GM12865 (cell line): ENCODE results near the gene HNF4A.

Experiments
- DNase-seq: peaks from one replicate; pipeline ENCODE4 v3.0.0; 2010; ENCODE audit warnings: low read depth
- H3K4me3 ChIP-seq: 2 replicates; pipeline ENCODE4 v1.5.1; 2011; ENCODE audit warnings: mild to moderate bottlenecking, low read depth, low read length, control low read depth
- TF ChIP-seq, protein P1 (sequence below): IDR thresholded peaks from 2 replicates; pipeline ENCODE4 v1.5.1; 2011; ENCODE audit warnings: low read length, control low read depth, low read depth, inconsistent platforms; ENCODE audit not compliant: insufficient read depth; ENCODE audit errors: missing control alignments

HNF4A gene

DNA sequence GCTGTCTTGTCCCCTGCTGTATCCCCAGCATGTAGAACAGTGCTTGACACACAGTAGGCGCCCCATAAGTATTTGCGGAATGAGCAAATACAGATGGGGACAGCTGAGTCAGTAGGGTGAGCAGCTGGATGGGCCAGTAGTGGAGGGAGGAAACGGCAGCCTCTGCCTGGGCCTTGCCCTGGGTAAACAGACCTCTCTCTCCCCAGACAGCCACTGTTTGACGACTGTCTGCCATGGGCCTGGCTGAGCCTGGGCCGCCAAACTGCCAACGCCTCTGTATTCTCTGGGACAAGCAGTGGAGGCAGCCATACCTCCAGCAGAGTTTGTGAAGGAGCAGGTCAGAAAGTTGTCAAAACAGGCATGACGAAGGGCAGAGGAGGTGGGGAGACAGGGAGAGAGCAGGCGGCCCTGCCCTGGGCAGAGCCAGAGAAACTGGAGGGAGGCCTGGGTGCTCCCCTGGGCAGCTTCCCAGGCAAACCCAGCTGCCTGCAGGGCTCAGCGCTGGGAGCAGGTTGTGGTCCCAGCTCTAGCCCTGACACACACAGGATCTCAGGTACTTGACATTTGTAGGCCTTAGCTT is 15.2 kb downstream of the HNF4A start:
- TF ChIP-seq, protein P1, sequence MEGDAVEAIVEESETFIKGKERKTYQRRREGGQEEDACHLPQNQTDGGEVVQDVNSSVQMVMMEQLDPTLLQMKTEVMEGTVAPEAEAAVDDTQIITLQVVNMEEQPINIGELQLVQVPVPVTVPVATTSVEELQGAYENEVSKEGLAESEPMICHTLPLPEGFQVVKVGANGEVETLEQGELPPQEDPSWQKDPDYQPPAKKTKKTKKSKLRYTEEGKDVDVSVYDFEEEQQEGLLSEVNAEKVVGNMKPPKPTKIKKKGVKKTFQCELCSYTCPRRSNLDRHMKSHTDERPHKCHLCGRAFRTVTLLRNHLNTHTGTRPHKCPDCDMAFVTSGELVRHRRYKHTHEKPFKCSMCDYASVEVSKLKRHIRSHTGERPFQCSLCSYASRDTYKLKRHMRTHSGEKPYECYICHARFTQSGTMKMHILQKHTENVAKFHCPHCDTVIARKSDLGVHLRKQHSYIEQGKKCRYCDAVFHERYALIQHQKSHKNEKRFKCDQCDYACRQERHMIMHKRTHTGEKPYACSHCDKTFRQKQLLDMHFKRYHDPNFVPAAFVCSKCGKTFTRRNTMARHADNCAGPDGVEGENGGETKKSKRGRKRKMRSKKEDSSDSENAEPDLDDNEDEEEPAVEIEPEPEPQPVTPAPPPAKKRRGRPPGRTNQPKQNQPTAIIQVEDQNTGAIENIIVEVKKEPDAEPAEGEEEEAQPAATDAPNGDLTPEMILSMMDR = no peak
- DNase-seq = no peak
- H3K4me3 ChIP-seq = no peak overlapping the region

DNA sequence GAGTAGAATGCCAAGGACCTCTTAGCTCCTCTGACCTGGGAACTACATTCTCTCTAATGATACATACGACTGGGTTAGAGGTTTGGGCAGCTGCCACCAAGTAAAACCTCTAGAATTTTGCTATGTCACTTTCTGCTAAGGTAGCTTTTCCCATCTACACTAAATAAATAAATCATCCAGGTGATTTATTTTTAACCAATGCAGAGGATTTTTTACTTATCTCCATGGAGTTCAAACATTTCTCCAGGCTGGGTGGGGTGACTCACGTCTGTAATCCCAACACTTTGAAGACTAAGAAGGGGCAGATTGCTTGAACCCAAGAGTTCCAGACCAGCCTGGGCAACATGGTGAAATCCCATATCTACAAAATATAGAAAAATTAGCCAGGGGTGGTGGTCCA is 27.1 kb downstream of the HNF4A start:
- no peak for DNase-seq
- TF ChIP-seq, protein P1 = no peak
- H3K4me3 ChIP-seq = no peak overlapping the region

DNA sequence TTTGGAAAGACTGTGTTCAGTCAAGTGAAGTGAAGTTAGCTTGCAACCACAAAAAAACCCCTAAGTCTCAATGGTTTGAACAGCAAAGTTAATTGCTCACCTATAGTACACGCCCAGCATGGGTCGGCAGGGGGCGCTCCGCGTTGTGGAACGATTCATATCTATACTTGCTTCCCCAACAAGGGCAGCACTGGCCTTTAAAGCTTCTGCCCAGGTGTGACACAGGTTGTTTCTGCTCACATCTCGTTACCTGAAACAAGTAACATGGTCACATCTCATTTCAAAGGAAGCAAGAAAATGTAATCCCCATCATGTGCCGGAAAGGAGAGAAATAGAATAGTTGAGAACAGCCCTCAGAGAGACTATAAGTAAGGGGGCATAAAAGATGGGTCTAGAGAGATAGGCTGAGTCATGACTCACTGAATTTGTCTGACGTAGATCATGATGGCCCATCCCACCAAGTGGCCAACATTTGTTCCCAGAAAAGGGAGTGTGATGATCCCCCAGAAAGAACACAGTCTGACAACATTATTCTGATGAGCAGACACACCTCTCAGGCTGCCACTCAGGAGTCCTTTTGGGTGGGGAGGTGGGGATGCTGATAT is 29.0 kb downstream of the HNF4A start:
- TF ChIP-seq, protein P1 = peak; percentile 94
- DNase-seq = peak; percentile 76
- H3K4me3 ChIP-seq = no peak overlapping the region

DNA sequence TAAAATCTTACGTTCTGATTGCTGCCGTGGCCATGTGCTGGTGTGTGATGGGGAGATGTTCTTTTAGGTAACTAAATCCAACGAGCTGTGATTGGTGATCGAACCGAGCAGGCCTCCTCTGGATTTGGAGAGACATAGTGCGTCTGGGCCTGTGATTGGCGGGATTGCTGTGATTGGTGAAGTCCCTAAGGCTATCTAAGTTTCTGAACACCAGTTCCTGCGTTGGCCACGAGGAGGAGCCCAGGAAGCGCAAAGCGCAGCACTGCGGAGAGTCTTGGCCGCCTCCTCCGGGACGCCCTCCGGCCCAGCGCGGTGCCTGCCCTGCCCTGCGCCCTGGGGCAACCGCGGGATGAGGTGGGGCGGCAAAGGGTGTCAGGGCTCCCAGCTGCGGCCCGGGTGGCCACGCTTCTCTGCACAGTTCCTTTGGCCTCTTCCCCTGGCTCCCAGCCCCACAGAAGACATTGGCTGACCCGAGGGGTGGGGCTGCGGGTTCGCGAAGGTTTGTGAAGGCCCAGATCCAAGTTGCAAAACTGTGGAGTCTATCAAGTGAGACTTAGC is 33.0 kb downstream of the HNF4A start:
- TF ChIP-seq, protein P1 = peak; percentile 88
- H3K4me3 ChIP-seq = no peak overlapping the region
- peak; percentile 79 for DNase-seq

DNA sequence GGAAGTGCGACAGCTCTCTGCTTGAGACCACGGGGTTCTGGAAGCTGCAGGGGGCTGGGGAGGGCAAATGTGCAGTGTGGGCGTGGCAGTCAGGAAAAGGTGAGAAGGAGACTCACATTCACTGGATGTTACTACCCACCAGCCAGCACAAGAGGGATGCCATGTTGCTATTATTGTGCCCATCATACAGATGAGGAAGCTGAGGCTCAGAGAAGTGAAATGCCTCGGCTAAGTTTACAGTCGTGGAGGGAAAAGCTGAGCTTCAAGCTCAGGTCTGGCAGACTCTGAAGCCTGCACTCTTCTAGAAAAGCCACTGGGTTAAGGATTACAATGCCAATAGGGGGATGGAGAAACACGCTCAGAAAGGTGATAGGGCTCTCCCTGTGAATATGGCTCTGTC is 34.4 kb downstream of the HNF4A start:
- TF ChIP-seq, protein P1 = no peak
- DNase-seq = no peak
- H3K4me3 ChIP-seq = no peak overlapping the region

DNA sequence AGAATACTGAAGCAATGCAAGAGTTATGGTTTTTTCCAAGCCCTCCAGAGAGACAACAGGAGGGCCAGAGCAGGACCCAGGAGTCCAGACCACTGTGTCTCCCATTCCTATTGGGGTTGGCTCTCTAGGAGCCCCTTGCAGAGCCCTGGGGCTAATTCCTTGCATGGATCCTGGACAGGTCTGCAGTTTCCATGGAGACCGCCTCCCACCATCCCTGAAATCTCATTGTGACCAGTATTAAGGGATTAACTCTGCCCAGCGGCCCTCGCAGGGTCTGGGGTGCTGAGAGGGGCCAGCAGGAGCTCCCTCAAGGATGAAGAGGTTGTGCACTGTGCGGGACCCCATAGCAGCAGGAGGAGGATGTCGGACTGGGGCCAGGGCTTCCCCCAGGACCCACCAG is 34.8 kb downstream of the HNF4A start:
- H3K4me3 ChIP-seq = no peak overlapping the region
- no peak for DNase-seq
- TF ChIP-seq, protein P1 = no peak
